Right renal cortex interstitium (tissue), 3 donors: Measurements from ENCODE around the gene C1orf87. TPM values are rescaled to one million over a fixed set of nuclear protein-coding genes. Genes with fewer than 3 reads are reported as not detected.
"Not testable (repeated sequence)": the region's sequence is repeated elsewhere in the genome, so short reads cannot be mapped to it uniquely, and the experiment has no call there.

ENCODE experiments used
- DNase-seq, 3 donors: peaks; one replicate each; pipeline ENCODE4 v3.0.0-alpha.2; 2013; ENCODE audit warnings: low read depth in 3 of 3, low spot score in 2 of 3
- polyA plus RNA-seq, 3 donors: library from polyadenylated mRNA; unstranded; fragments of 120-200 nt; gene quantifications; one replicate each; pipeline ENCODE4 v1.2.1, GENCODE V29; 2013; ENCODE audit not compliant: insufficient read length in 3 of 3

The C1orf87 gene
- polyA plus RNA-seq, 3 donors: 0.25 to 0.47 (median 0.27) TPM

DNA sequence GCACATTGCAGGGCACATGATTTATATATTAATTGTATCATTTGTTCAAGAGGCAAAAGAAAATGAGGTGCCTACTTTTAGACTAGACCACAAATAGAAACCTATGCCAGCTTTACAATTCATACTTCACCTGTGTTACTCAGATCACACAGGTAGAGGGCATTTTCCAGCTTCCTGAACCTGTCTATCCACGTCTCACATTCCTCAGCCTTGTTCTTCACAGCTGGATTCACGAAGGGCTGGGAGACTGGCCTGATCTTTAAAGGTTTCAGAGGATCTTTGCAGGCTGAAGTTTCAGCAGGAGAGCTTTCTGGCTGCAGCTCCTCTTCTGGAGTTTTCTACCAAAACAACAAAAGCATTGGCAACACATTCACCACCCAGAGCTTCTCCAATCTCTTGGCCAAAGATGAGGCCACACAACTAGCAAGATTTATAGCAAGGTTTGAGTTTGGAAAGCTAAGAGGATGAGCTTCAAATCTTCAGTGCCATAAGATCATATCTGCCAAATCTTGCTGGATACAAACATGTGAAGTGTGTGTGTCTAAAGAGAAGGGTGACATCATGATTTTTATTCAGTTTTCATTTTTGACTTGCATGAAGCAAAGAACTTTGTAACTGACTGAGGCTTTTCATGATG, 76.0 kb downstream of the C1orf87 start:
- no peak for DNase-seq

DNA sequence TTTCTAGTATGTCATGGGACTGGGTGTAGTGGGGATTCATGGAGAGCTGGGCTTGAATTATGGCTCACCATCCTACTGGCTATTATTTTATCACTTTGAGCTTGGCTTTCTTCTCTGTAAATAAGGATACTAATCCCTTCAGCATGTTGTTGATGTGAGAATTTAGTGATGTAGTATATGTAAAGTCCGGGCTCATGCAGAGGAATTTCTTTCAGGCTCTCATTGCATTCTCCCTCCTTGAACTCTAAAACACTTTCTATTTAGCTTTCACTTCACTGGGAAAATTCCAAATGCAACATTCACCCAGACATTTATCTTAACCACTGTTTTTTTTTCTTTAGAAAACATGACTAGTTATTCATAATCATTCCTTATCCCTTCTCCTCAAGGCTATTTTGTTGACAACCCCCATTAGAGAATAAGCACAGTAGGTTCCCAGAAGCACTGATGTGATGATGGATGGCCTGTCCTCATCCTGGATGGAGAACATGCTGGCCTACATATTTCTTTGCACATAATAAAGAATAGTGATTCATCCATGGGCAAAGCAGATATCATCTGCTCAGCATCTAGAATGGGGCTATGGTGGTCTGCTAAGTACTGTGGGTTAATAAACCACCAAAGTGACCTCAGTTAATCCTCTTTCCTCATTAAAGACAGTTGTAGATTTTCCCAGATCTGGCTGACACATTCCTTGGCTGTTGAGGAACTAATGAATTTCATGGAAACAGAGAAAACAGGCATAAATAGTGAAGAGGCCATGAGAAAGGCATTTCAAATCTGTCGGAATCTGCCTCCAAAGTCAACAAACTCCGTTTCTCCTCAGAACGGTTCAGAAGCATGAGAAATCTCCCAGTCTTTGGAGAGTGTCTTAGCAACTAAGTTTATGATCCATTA, 79.0 kb downstream of the C1orf87 start:
- DNase-seq: peak; percentile 40 to 47 (median 43)

DNA sequence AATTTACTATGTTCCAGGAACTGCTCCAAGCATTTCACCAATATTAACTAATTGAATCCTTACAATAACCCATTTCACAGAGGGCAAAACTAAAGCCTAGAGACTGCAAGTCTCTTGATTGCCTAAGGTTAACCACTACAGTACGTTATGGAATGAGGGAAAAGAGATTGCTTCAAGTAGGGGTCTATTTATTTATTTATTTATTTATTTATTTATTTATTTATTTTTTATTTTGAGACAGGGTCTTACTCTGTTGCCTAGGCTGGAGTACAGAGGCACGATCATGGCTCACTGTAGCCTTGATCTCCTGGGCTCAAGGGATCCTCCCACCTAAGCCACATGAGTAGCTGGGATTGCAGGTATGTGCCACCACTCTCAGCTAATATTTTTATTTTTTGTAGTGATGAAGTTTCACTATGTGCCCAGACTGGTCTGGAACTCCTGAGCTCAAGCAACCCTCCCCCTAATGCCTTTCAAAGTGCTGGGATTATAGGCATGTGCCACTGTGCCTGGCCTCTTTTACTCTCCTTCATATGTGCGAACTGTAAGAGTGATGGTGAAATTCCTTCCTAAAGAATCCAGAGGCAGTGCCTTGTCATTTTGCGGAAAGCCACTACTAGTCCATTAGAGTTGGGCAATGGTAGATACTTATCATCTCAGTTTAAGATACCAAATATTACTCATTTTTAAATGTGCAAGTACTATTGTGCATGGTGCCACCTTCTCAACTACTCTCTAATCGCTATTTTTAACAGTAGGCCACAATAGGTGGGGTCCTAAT, 81.3 kb downstream of the C1orf87 start:
- no peak for DNase-seq

DNA sequence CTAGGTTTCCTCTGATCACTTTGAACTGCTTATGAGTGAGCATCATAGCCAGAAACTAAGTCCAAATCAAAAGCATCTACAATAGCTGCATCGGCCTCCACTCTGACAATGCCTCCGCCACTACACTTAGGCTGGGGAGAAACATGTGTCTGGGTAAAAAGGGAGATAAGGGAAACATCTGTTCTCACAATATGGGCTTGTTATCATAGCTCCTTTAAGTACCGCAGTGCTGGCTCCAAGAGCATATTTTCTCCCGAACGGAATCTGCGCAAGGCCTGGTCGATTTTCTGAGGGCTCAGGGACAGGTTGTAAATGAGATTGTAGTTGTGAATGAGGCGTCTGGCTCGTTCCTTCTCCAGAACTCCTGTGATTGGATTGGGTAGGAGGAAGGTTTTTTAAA, 83.1 kb downstream of the C1orf87 start:
- DNase-seq: no peak

DNA sequence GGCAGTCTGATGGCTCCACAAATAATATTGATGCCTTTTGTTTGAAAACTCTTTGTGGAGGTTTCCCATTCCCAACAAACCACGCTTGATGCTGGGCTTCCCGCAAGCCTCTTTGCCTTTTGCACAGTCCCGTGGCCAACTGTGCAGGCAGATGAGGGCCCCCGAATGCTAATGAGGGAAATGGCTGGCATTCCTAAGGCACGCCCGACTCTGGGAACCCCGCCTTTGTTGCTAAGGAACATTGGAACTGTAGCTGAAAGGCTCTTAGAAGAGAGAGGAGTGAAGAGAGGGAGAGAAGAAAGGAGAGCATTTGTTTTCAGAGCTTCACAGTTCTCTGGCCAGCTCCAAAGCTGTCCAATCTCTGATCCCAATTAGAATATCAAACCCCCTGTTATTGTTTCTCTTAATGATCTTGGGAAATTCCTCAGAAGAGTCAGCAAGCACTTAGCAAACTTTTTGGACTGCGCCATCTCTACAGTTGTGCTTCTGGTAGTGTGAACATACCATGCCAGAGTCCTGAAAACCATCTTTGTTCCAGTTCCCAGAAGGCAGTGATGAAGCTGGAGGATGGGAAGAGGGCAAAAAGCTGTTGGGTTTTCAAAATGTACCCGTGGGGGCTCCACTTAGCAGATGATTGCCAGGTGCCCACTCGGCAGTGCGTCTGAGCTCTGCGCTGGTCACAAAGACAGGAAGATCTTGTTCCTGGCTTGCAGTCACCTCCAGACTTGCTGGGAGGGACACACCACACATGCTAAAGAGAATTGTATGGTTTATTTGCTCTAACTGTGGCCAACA, 86.9 kb downstream of the C1orf87 start:
- DNase-seq: no peak

DNA sequence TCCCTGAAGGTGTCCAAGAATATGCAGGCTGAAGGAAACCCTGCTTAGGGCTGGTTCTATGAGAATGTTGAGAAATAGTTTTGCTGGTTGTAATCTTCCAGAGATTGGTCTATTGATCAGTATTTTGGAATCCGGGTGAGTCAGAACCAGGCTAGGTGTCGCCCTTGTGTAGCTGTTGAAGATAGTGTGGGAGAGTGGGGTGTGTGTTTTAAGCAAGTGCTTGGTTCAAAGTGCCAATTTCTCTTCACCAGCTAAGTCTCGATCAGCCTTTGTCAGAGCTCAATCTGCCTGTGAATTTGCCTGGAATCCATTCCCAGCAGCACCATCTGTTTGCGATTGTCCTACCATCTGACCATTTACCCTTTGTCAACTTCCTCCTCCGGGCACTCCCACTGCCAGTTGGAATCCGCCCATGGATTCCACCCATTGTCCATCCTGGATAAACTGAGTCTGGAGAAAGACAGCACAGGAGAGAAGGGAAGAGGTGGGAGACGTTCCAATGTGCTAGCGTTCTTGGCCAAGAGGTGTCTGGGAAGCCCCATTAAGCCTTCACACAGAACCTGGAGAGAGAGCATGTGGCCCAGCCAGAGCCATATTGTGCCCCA, 87.6 kb downstream of the C1orf87 start:
- no peak for DNase-seq

DNA sequence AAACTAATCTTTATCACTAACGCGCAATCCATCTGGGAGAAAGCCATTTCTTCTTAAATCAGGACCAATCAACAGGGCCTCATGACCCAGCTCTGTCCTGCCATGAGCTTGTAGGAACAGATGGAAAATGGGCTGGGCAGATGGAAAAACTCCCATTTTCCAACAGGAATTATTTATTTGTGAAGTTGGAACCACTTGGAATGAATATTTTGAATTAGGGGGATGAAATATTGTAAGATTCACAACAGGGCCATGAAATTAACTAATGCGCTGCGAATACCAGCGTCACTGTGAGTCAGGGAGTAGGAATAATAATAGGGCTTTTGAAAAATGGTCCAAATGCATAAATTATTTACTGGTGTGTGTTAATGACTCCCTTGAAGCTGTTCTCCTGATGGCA, 93.9 kb downstream of the C1orf87 start:
- DNase-seq: no peak

DNA sequence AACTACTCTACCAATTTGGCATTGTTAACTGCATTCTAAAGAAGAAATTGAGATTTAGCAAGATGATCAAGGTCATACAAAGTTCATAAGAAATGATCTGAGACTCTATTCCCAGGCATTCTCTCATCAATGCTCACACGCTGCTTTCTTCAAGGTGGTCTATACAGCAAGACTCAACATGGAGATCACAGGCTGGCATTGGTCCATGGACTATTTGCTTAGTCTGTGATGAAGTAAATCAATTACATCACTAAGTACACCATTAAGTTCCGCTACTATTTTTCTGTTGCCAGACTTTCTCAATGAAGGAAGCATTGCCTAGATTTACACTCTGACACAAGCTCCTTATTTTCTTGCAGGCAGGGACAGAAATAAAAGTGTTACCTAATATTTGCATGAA, 95.1 kb downstream of the C1orf87 start:
- no peak for DNase-seq

DNA sequence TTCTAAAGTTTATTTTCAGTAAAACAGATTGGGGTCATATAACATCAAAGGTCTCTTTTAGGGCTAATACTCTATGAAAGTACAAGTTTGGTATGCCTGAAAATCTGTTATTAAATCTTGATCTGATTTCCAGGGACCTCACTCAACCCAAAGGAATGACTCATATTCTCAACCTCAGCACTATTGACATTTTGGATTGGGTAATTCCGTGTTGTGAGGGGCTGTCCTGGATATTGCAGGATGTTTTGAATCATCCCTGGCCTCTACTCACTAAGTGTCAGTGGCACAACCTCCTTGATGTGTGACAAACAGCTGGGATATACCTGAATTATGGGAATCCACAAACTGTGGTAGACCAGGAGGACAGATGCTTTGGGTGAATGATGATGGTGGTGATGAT, 95.5 kb downstream of the C1orf87 start:
- no peak for DNase-seq

DNA sequence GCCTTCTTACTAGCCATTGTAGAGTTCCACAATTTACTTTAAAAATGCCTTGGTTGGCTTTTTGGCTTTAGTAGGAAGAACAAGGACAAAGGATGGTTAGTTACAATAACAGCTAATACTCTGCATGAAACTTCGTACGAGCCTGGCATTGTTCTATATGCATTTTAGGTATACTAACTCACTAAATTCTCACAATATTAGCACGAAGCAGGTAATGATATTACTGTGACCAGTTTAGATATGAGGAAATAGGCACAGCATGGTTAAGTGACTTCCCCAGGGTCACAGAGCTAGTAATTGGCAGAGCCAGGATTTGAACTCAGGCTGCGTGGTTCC, 96.5 kb downstream of the C1orf87 start:
- no peak for DNase-seq

DNA sequence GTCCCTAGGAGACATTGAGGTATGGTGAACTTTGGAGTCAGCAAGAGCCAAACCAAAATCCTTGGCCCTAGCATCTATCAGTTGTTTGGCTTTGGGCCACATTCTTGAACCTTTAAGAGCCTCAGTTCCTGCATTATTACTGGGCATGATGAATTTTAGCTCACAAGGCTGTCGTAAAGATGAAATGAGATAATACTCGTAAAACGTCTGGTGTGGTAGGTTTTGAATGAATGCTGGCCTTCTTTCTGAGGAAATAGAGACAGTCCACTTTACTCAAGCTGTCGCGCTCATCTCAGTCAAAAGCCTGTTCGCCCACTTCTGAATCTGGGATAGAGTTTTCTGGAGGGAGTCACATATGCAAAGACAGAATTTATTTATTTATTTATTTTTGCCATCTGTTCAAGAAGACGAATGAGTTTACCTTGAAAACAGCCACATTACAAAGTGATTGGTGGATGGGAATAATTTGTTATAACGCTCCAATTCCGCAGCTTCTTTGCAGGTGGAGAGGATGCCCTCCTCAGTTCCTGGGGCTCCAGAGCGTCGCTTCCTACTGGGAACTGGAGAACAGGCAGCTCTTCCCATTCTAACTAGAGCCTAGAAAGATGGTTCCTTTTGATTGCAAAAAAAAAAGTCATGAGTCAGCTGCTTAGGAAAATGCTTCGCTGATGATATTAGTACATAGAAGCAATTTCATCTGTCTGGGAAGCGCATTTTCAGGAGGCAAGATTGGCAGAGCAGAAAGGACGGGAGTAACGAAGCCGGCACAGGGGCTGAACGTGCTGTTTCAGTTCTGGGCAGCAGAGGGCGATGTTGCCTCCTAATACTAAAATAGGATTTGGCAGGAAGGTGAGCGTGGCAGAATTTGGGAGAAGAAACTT, 97.1 kb downstream of the C1orf87 start:
- peak in 2 of 3 donors; percentile 29 to 45 for DNase-seq

DNA sequence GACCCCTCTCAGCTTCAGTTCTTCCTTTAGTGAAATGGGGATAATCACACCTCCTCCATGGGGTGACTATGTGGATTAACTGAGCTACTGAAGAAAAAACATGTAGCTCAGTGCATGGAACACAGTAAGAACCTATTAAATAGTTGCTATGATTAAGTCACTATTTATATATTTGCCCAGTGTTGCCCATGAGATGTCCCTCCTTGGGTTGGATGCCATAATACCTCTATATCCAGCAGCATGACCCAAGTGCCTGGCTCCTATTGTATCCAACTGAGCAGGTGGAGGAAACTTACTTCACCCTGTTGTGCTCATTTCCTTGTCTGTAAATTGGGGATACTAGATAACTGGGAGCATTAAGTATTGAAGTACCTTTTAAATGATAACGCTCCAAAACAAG, 99.9 kb downstream of the C1orf87 start:
- no peak for DNase-seq

DNA sequence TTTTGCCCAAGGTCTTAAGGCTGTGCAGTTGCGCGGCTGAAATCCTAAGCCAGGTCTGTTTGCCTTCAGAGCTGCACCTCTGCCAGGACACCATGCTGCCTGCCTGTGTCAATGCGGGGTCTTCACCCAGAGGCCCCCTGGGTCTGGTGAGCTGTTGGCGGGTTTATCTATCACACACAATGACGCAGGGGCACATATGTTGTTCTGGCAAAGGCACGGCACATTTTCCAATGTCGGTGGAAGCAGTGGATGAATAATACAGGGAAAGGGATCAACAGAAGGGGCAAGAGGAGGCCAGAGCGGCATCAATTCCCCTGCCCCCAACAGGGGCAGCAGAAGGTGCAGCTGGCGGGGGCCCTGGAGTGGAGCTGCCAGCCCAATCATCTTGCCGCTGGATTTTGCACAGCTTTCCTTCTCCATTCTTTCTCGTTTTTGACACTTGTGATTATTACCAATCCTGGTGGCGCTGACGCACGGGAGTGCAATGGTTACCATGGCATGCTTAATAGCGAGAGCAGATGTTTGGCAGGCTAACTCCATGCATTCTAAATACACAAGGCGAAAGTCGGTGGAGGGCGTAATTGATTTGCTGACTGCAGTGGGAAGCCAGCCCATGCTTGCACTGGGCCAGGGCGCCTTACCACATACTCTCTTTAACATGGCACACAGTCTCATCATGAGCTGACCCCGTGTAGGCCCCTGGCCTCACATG, 101.2 kb downstream of the C1orf87 start:
- no peak for DNase-seq

DNA sequence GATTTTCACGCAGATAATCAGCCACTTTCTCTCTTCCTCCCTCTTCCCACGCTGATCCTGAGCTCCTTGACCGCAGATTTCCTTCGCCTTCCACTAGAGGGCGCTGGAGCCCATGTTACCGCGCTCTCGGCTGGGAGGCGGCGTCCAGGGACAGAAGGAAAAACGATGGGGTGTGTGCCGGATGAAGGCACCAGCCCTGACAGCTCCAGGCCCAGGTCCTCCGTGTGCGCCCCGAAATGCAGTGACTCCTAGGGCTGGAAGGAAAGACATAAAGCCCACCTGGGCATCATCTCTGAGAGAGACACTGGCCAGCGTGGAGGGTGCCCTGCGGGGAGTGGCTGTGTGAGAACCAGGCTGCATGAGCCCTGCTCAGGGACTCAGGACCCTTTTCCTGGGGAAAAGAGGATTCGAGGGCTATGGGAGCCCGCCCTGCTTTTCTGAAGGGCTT, 102.1 kb downstream of the C1orf87 start:
- DNase-seq: peak; percentile 51 to 56 (median 53)

DNA sequence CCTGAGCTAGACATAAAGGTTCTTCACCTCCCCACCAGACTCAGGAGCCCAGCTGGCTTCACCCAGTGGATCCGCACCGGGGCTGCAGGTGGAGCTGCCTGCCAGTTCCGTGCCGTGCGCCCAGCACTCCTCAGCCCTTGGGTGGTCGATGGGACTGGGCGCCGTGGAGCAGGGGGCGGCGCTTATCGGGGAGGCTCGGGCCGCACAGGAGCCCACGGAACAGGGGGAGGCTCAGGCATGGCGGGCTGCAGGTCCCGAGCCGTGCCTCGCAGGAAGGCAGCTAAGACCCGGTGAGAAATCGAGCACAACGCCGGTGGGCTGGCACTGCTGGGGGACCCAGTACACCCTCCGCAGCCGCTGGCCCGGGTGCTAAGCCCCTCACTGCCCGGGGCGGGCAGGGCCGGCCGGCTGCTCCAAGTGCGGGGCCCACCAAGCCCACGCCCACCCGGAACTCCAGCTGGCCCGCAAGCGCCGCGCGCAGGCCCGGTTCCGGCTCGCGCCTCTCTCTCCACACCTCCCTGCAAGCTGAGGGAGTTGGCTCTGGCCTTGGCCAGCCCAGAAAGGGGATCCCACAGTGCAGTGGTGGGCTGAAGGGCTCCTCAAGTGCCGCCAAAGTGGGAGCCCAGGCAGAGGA, 103.9 kb downstream of the C1orf87 start:
- not testable (repeated sequence) for DNase-seq

DNA sequence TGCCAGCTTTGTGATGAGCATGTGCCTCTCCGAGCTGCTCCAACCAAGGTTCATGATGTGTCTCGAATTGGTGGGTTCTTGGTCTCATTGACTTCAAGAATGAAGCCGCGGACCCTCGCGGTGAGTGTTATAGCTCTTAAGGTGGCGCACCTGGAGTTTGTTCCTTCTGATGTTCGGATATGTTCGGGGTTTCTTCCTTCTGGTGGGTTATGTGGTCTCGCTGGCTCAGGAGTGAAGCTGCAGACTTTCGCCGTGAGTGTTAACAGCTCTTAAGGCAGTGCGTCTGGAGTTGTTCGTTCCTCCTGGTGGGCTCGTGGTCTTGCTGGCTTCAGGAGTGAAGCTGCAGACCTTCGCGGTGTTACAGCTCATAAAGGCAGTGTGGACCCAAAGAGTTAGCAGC, 104.8 kb downstream of the C1orf87 start:
- DNase-seq: not testable (repeated sequence)

DNA sequence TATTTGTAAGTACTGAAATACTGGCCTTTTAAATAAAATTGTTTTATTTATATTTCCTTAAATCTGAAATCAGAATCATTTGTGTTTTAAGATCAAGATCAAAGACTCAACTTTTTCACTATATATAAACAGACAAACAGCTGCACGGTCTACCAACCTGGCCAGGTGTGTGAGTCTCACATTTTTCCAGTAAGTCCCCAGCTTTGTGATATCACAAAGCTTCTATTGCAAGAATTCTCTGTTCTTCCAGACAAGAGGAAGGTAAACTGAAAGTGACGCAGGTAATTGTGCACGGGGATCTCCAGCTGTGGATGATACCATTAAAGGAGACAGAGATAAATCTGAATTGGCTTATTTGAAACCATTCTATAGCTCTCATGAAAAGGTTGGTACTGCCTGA, 105.8 kb downstream of the C1orf87 start:
- DNase-seq: no peak

DNA sequence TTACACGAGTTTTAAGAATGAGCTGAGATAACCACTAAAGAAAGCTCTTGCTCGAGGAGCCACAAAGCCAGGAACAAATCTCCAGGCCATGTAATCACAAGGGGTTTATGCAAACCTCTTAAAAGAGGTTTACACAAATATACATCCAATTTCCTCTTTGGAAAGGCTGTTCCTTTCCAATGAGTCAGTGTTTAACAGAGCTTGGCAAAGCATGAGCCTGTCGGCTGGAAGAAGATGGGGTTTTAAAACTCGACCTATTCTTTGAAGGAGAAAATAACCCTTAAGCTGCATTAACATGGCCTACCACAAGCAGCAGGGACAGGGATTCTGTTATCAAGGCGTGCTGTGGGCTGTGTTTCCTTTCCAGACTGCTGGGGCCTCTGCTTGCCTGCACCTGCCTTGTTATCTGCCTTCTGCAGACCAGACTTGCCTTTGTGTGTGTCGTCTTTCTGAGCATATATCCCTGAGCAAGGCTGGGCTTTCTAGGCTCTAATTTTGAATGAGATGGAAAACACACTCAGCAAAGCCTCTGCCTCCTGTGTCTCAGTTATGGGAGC, 106.4 kb downstream of the C1orf87 start:
- no peak for DNase-seq
